Osteoblast (primary cell): Measurements from ENCODE around the gene SLC39A7. TPM values are rescaled to one million over a fixed set of nuclear protein-coding genes. Genes with fewer than 3 reads are reported as not detected.
"Not testable (repeated sequence)": the region's sequence is repeated elsewhere in the genome, so short reads cannot be mapped to it uniquely, and the experiment has no call there.

Source experiments
- DNase-seq: peaks from one replicate; pipeline ENCODE4 v3.0.0; 2011; ENCODE audit warnings: low spot score, mixed read lengths; ENCODE audit not compliant: insufficient read length; ENCODE audit errors: missing footprints
- H2AFZ ChIP-seq: 2 replicates; pipeline ENCODE4 v1.6.0; 2011; ENCODE audit warnings: mild to moderate bottlenecking, low read length
- H3K27ac ChIP-seq: 2 replicates; pipeline ENCODE4 v1.5.1; 2011; ENCODE audit warnings: mild to moderate bottlenecking, low read depth, low read length, moderate library complexity
- H3K27me3 ChIP-seq: 2 replicates; pipeline ENCODE4 v1.6.0; 2012; ENCODE audit warnings: mild to moderate bottlenecking, control low read depth, inconsistent platforms, low read length, moderate library complexity; ENCODE audit not compliant: insufficient read depth
- H3K36me3 ChIP-seq: 2 replicates; pipeline ENCODE4 v1.5.1; 2011; ENCODE audit warnings: mild to moderate bottlenecking, low read length, control low read depth, moderate library complexity; ENCODE audit not compliant: insufficient read depth
- H3K4me1 ChIP-seq: 2 replicates; pipeline ENCODE4 v1.5.1; 2011; ENCODE audit warnings: mild to moderate bottlenecking, low read length, control low read depth, moderate library complexity; ENCODE audit not compliant: insufficient read depth
- H3K4me2 ChIP-seq: 2 replicates; pipeline ENCODE4 v1.6.0; 2011; ENCODE audit warnings: mild to moderate bottlenecking, low read length; ENCODE audit not compliant: insufficient read depth
- H3K4me3 ChIP-seq: fragments of 200-600 bp; sonication (generic); 3 replicates; pipeline ENCODE4 v1.5.1; 2012; ENCODE audit warnings: mild to moderate bottlenecking, low read length, inconsistent platforms; ENCODE audit not compliant: insufficient read depth
- H3K79me2 ChIP-seq: 2 replicates; pipeline ENCODE4 v1.6.0; 2012; ENCODE audit warnings: mild to moderate bottlenecking, low read length, control low read depth, inconsistent platforms; ENCODE audit not compliant: insufficient read depth
- H3K9me3 ChIP-seq: 2 replicates; pipeline ENCODE4 v1.5.1; 2011; ENCODE audit warnings: low read depth, low read length, control low read depth
- H4K20me1 ChIP-seq: 2 replicates; pipeline ENCODE4 v1.6.0; 2012; ENCODE audit warnings: mild to moderate bottlenecking, low read length, control low read depth; ENCODE audit not compliant: insufficient read depth
- total RNA-seq: library from RNA; depleted of rRNA; stranded (reverse); fragments of >200 nt; gene quantifications from 2 replicates; pipeline ENCODE4 v1.2.3, GENCODE V29; 2012
- TF ChIP-seq, protein P1 (sequence below): IDR thresholded peaks from 2 replicates; pipeline ENCODE4 v1.5.1; 2011; ENCODE audit warnings: mild to moderate bottlenecking, low read depth, low read length, moderate library complexity; ENCODE audit errors: extremely low read depth

SLC39A7 gene
- total RNA-seq, 1 donor: 108 TPM

GRCh38 chr6:33217681-33218080 is 17.0 kb downstream of the SLC39A7 start:
- Histone ChIP-seq H3K79me2 (no peaks in the 10 kb centered on the region), H3K27me3 (peaks cover 4% of the 10 kb centered on the region), H3K4me1 (peaks cover 7% of the 10 kb centered on the region), H2AFZ (no peak overlapping the region), H3K27ac (no peak overlapping the region), H3K9me3 (no peaks in the 10 kb centered on the region), H3K4me2 (no peak overlapping the region), H3K36me3 (no peaks in the 10 kb centered on the region), H4K20me1 (no peaks in the 10 kb centered on the region), H3K4me3 (no peak overlapping the region)
- DNase-seq: peak; percentile 62
- TF ChIP-seq, protein P1, sequence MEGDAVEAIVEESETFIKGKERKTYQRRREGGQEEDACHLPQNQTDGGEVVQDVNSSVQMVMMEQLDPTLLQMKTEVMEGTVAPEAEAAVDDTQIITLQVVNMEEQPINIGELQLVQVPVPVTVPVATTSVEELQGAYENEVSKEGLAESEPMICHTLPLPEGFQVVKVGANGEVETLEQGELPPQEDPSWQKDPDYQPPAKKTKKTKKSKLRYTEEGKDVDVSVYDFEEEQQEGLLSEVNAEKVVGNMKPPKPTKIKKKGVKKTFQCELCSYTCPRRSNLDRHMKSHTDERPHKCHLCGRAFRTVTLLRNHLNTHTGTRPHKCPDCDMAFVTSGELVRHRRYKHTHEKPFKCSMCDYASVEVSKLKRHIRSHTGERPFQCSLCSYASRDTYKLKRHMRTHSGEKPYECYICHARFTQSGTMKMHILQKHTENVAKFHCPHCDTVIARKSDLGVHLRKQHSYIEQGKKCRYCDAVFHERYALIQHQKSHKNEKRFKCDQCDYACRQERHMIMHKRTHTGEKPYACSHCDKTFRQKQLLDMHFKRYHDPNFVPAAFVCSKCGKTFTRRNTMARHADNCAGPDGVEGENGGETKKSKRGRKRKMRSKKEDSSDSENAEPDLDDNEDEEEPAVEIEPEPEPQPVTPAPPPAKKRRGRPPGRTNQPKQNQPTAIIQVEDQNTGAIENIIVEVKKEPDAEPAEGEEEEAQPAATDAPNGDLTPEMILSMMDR: no peak

DNA sequence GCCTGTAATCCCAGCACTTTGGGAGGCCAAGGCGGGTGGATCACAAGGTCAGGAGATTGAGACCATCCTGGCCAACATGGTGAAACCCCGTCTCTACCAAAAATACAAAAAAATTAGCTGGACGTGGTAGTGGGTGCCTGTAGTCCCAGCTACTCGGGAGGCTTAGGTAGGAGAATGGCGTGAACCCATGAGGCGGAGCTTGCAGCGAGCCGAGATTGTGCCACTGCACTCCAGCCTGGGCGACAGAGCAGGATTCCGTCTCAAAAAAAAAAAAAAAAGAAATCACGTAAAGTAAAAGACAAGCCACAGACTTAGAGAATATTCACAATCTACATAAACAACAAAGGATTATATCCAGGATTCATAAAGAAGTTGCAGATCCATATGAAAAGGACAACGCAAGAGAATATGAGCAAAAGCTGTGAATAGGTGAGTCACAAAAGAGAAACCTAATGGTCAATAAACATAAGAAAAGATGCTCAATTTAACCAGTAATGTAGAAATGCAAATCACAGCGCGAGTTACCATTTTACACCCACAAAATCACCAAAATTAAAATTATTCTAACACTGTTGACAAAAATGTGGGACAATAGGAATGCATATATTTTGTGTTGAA is 25.9 kb downstream of the SLC39A7 start:
- not testable (repeated sequence) for H3K79me2 ChIP-seq, DNase-seq, H3K36me3 ChIP-seq

DNA sequence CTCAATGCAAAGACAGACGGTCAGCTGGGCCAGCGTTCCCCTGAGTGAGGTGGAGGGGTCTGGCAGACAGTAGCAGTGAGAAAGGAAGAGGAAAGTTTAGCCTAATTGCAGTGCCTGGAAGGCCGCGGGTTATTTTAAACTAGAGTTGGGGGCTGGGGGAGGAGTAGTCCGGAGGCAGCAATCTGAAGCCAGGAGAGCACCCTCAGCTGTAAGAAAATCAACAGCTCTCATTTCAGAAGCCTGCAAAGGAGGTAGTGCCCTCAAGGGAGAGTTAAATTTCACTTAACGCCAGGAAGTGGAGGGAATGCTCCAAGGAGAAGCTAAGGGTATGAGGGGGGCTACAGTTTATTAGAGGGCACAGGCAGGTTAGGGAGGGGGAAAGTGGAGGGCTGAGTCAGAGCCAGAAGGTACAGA is 34.6 kb downstream of the SLC39A7 start:
- H3K4me2 ChIP-seq: no peak overlapping the region
- no peak overlapping the region for H3K4me3 ChIP-seq
- TF ChIP-seq, protein P1: no peak
- H3K4me1 ChIP-seq: no peaks in the 10 kb centered on the region
- no peak overlapping the region for H2AFZ ChIP-seq
- H3K9me3 ChIP-seq: no peaks in the 10 kb centered on the region
- no peaks in the 10 kb centered on the region for H3K36me3 ChIP-seq
- no peaks in the 10 kb centered on the region for H4K20me1 ChIP-seq
- DNase-seq: no peak
- H3K27me3 ChIP-seq: peaks cover 21% of the 10 kb centered on the region
- H3K79me2 ChIP-seq: no peaks in the 10 kb centered on the region
- no peak overlapping the region for H3K27ac ChIP-seq

More for the DNA sequence above, 25.9 kb downstream of the SLC39A7 start:
- H3K27ac ChIP-seq, H3K4me3 ChIP-seq, H3K9me3 ChIP-seq, H3K4me1 ChIP-seq, H2AFZ ChIP-seq, H4K20me1 ChIP-seq, H3K4me2 ChIP-seq: not testable (repeated sequence)
- peaks cover 13% of the 10 kb centered on the region for H3K27me3 ChIP-seq

- TF ChIP-seq, protein P1: no peak
- no peaks in the 10 kb centered on the region for H3K4me1 ChIP-seq
- DNase-seq: no peak
- no peak overlapping the region for H3K4me2 ChIP-seq
- H3K27me3 ChIP-seq: peaks cover 22% of the 10 kb centered on the region
- no peaks in the 10 kb centered on the region for H3K79me2 ChIP-seq
- no peak overlapping the region for H3K27ac ChIP-seq
- H4K20me1 ChIP-seq: no peaks in the 10 kb centered on the region
- H2AFZ ChIP-seq: no peak overlapping the region
- no peaks in the 10 kb centered on the region for H3K9me3 ChIP-seq
- H3K36me3 ChIP-seq: no peaks in the 10 kb centered on the region
- no peak overlapping the region for H3K4me3 ChIP-seq
Observed at GRCh38 chr6:33236328-33236727, 35.7 kb downstream of the SLC39A7 start.
